GM21723 (cell line): ENCODE measurements around the gene HEBP2.
"Not testable (repeated sequence)": the region's sequence is repeated elsewhere in the genome, so short reads cannot be mapped to it uniquely, and the experiment has no call there.

ENCODE experiments used
- ATAC-seq: cut with Tn5 transposase; IDR thresholded peaks from one replicate; pipeline ENCODE4 v1.9.1; 2021; ENCODE audit warnings: mild to moderate bottlenecking, moderate library complexity; ENCODE audit not compliant: unreplicated experiment

HEBP2 gene

DNA sequence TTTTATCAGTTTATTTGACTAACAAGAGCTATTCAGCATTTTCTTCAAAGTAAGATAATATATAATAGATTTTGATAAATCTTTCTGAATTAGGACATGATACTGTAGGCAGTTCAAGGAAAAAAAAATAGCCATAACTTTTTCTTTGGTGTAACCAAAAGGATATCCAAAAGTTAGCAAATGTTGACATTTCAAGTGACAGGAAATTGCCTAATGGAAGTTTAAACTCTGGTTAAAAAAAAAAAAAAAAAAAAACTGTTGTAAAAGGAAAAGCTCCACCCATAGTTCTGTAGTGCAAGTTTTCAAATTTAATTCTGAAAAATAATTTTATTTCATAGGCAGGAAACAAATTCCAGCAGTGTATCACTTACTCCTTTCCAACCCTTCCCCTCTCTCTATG lies 18.8 kb downstream of the HEBP2 start:
- no peak for ATAC-seq

DNA sequence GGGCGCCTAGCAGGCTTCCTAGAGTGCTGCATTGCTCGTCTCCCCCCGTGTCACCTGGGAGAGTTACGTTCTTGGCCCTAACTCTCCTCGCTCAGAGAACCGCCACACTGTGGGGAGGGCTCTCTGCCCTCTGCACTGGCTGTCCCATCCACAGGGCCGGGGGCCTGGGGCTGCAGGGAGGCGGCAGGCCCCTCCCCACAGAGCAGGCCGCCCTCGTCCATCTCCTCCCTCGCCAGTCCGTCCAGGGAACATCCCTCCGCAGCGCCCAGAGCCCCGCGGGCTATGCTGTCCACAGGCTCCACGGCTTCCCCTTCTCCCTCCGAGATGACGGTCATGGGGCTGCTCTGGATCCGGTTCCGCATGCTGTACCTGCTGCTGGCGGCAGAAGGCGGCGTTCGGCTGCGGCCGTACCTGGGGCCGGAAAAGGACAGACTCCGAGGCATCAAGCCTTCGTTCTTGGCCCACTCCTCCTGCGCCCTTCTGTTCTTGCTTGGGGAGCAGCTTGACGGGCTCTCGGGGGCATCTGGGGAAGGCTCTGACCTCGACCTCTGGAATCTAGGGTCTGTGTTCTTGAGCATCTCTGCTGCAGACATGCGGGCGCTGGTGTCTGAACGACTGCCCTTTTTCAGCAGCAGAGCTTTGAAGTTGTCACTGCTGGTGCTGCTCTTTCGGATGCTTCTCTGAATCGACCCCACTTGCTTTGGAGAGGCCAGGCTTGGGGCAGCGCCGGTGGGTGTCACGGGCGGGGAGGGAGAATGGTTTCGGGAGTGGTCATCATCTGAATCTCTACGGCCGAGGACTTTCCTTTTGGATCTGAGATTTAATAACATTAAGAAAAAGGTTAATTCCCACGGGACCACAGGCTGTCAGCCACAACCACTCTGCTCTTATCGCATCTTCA lies 20.2 kb downstream of the HEBP2 start:
- ATAC-seq: no peak

DNA sequence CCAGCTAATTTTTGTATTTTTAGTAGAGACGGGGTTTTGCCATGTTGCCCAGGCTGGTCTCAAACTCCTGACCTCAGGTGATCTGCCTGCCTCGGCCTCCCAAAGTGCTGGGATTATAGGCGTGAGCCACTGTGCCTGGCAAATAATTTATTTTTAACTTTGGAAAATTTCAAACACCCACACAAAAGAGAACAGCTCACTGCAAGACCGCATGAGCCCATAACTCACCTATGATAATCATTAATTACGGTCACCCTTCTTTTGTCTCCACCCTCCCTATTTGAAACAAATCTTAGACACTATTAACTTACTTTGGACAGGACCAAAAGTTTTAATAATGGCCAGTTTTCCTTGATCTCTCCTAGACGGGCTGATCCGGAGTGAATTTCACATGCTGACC lies 21.2 kb downstream of the HEBP2 start:
- not testable (repeated sequence) for ATAC-seq

DNA sequence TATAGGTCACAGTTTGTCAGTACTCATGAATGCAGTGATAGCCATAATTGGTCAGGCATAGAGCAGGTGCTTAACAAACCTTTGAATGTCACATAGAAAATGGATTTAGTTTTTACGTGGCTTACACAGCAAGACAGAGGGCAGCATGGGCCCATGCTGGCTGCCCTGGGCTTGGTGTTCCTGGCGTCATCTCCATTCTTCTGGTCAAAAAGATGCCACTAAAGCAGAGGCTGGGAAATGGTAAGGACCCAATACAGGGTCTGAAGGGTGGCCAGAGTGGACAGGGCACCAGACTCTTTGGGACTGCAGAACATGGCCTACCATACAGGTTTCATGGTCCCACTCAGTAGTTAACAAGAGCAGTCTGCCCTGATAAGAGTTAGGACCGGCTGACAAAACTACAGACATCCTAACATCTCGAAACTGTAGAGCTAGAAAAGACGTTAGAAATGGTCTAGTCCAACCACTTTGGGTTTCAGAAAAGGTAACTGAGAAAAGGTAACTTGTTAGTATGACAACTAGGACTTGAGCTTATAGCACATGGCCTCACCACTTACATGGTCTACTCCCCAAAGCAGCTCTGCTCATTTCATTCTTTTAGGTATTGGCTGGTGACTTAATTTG lies 22.6 kb downstream of the HEBP2 start:
- ATAC-seq: no peak

DNA sequence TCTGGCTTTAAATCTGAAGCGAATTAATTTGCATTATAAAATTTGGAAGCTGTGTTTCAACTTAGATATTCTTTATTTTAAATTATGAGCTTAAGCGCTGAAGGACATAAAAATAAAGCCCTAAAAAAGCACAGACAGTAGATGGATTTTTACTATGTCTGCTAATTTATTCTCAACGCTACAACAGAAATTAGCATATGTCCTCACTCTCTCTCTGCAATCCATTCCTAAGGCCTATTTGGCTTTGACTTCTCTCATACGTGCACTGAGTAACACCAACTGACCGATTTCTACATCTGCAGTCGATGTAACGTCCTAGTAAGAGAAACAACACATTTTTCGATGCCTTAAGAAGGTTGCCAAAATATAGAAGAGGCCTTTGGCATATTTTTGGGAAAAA lies 23.7 kb downstream of the HEBP2 start:
- no peak for ATAC-seq

DNA sequence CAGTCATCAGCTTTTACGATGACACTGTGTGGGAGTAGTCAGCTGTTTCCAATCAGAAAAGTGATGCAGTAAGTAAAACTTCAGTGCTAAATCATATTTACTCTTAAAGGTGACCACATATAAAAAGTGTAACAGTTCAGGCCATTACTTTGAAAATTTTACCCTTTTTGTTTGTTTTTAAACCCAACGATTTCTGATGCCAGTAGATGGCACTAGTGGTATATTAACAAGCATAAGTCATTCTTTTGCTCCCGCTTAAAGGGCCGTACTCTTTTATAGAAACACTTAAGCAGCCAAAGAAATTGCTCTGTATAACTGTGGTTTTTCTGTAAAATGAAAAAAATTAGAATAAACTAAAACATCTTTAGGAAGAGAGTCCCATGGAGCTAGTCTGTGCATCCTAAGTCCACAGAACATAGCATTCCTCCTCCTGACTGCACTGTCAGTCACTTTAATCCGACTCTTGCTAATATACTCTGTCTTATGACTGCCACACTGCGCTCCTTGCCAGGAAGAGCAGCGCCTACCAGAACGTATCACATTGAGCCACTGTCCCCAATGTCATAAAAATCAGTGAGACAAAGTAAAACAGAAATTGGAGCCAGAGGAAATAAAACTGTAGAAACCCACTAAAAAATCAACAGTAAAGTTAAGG lies 25.0 kb downstream of the HEBP2 start:
- no peak for ATAC-seq

DNA sequence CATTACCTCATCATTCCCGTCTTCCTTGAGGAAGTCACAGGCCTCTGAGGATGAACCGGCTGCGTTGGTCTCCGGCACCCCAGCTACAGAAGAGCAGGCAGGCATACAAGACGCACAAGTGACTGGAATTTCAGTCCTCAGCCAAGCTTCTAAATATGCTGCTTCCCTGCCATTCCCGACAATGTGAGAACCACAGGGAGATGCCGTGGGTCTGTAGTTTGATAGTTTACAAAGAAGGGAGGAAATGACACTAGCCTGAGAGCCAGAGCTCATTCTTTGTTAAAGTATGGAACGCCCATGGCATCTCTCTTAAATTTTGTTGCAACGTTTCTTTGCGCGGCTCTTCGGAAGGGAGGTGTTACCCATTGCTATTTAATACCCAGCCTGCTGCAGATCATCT lies 25.7 kb downstream of the HEBP2 start:
- ATAC-seq: no peak

DNA sequence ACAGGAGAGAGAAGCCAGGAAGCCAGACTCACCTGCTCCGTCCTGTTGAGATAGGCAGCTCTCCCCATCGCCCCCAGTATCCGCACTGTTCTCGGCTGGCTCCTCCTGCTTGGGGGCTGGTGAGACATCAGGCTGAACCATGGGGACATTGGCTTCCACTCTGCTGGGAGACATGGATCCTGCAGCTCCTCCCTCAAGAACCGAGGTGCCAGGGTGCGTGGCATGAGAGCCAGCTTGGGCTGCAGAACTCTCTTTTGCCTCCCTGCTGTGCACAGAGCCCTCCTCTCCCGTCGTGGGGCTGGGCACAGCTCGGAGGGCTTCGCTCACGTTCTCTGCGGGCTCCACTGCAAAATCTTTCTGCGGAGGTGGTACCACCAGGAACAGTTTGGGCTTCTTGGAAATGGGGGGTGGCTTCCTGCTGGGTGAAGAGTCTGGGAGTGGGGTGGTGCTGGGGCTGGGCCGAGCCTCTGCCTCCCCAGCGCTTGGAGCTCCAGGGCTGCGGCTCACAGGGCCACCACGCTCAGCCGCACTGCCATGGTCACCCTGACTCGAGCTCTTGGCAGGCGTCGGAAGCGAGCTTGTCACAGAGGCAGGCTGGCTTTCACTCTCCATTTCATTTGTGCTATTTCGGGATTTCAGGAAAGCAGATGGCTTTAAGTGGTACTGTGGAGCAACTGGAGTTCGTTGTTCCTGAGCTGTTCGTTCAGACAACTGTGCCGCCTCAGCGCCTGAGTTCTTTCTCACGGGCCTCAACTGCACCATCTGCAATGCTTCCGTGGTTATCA lies 26.5 kb downstream of the HEBP2 start:
- ATAC-seq: no peak

DNA sequence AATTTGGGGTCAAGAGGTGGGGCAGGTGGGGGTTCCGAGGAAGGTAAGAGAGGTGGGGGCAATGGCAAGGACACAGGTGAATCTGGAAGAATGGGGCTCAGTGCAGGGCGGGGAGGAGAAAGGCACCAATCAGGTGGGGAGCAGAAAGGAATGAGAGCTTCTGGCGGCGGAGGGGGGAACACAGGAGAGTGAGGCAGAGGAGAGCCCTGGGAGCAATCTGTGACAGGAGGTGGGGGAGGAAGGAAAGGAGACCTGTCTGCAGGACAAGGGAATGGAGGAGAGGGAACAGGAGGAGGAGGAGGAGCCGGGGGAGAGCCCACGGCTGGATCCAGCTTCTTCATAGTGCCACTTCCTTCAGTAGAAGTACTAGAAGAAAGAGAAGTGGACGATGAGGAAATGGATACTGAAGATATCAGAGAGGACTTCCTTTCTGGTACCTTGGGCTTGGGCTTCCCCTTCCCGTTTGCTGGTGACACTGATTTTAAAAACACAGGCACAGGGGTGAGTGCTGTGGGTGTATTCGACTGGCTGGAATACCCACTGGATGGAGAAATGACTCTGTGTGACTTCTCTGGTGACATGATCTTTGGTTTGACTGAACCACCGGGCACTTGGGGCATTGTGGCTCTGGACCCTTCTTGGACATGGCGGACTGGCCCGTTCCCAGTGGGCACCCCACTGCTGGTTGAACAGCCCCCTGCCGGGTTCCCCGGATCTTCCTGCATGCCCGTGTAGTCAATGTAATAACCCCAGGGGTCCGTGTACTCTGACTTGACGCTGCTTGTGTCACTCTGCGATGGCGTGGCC lies 27.4 kb downstream of the HEBP2 start:
- ATAC-seq: no peak

DNA sequence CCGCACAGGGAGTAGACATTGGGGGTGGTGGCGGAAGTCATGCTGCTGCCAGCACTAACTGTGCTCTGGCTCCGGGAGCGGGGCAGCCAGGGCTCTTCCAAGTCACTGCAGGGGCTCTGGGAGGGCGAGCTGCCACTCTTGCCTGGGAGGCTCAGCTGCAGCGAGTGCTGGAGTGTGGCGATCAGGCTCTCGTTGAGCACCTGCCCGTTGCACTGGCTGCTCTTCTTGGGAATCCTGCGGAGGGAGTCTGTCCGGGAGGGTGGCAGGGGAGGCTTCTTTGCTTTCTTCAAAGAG lies 28.0 kb downstream of the HEBP2 start:
- no peak for ATAC-seq

DNA sequence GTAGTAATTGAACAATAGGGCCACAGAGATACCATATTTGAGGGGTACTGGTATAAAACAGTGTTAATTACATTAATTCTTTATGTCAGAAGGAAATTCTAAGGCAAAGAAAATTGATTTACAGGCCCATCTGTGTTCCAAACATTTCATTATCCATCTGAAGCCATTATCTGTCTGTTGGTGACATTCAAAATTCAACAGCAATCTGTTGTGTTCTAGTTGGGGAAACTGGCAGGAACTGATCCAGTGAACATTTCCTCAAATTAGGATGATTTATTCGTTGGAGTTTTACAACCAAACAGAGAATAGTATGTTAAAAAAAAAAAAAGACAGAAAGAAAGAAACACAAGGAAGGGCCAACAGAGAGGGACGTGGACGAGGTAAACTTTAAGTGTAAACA lies 30.1 kb downstream of the HEBP2 start:
- no peak for ATAC-seq

DNA sequence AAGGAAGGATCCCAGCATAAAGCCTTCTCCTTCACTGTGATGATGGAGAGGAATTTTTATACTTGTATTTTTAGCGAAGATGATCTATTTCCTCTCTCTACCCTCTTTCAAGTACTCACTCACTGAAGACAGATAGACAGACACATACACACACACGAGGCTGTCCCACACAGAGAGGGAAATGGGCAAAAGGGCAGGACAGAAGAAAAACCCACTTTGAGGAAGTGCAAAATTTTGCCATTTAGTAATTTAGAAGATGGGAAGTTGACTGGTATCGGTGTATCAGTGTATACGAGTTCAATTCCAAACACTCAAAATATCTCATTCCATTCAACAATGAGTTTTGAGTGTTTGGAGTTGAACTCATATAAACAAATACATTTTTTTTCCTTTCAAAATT lies 30.9 kb downstream of the HEBP2 start:
- ATAC-seq: no peak

DNA sequence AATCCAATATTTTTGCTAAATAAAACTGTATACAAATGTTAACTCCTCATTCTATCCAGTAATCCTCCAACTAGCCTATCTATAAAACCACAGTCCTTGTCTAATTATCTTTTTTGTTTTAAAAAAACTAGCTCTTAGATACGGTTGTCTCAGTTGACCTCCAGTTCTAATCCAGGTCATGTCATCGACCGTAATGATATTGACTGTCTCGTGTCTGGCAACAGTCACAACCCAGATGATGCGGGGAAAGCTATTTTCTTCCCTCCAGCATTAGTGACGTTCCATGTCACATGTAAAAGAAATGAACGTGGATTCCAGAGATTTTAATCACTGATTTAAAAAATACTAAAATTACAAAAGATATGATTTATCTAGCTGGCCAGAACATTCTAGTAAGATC lies 35.5 kb downstream of the HEBP2 start:
- no peak for ATAC-seq

DNA sequence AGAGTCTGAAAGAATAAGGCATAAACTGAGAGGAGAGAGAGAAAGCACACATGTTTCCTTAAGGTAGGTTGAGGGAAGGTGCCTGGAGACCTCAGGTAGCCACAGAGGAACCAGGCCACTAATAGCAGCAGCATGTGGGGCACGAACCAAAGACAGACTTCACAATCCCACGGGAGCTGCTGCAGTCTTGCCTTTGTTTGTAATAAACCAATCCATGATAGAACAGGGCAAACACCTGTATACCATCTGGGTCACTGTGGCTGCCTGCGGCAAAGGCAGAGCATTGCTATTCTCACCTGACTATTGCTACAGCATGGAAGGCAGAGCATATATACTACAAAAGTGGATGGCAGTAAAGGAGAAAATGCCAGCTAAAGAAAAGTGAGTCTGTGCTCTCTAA lies 36.3 kb downstream of the HEBP2 start:
- no peak for ATAC-seq

DNA sequence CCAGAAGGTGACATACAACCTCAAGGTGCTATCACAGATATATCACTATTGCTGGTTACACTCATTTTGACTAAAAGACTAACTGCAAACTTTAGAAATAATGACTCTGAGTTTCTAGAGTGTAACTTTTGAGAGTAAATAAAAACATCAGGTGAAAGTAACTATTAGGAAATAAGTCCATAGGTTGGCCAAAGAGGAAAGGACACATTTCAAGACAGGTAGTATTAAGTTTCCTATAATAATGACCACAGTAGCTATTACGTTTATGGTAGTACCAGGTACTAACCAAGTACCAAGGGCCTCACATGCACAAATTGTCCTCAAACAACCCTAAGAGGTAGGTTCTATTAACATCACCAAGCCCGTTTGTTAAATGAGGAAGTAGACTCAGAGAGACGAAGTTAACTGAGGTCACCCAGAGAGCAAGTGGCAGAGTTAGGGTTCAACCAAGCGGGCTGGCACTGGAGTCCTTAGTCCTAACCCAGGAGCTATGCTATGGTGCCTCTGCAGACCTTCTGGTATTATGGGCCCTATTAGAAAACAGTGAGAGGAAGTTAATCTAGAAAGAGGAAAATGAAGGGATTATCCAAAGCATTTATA lies 36.8 kb downstream of the HEBP2 start:
- no peak for ATAC-seq

DNA sequence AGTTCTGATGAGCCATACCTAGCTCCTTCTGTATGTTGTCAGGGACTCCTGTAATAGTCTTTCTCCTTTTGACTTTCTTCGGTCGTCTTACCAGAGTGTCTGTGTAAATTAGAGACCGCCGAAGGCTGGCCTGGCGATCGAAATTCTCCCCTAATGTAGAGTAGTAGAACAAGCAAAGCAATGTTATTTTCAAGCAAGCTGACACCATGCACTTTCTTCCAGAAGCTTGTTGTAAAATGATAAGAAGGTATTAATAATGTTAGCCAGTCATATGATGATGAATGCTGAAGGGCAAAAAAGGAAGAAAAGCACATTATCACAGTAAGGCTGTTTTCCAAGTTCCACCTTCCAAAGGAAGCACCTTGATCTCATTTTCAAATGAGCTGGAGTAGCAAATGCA lies 37.9 kb downstream of the HEBP2 start:
- no peak for ATAC-seq

DNA sequence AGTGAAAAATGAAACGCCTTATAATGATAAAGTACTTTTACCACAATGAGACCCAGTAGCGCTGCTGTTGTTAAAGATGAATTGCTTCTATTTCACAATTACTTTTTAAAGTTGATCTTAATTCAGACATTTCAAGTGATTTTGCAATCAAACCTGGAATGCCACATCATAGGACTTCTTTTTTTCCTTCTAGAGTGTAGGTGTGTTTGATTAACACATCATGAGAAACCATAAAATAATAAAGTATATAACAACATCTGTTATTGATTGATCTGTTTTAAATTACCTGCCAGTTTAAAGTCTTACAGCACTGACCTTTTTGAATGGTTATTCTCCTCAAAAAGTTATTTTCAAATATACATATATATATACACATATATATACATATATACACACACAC lies 38.6 kb downstream of the HEBP2 start:
- ATAC-seq: no peak

DNA sequence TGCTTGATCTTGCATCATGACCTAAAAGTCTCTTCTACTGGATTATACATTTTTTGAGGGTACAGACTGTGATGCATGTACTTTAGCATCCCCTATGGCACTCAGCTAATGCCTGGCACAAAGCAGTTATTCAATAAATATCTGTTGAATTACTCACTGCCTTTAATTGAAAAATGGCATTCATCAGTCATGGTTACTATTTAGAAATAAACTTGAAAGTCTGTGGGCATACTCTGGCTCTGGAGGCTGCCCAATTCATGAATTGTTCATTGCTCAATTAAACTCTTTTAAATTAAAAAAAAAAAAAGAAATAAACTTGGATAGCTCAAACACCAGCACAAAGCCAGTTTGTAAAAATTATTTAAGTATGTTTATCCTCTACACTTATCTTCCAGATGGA lies 40.0 kb downstream of the HEBP2 start:
- no peak for ATAC-seq

DNA sequence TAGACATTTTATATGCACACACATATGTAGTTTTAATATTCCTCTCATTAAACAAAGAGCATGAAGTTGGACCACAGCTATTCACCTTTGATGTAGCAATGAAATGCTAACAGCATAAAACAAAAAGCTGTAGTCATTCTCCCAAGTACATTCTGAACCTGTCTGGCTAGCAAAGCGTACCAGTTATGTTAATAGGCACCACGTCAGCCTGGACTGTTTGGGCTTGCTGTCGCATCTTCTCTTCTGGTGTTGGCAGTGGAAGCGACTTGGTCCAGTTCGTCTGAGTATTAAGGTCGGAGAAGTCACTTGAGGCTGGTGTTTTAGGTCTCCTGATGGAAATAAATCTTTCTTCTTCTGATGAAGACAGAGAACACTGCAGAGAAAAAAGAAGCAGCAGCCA lies 42.8 kb downstream of the HEBP2 start:
- no peak for ATAC-seq

DNA sequence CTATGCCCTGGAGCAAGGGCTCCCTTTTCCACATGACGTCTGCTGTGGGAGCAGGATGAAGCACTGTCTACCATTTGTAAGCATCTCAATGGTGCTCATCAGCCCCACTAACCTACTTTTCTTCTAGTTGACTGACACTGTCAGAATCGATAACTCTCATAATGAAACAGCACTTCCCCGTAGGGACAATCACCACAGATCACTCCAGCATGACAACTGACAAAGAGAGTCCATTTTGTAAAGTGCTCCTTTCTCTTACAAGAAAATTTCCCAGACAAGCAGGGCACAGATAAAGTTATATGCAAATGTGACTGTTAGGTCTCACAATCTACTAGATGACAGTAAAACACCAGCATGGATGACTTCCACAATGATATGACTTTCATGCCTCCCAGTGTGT lies 46.4 kb downstream of the HEBP2 start:
- peak; percentile 51 for ATAC-seq
